Activated naive CD8-positive, alpha-beta T cell treated with anti-CD3 and anti-CD28 coated beads, Interleukin-2, amount 10 ng/mL, durations not matched to agents 7 days and 5 days (primary cell): ENCODE results near the gene AP5Z1. TPM values are rescaled to one million over a fixed set of nuclear protein-coding genes. Genes with fewer than 3 reads are reported as not detected.

Experiments used
- ATAC-seq: fragments of 150-1000 bp; cut with Tn5 transposase; one replicate; pipeline ENCODE4 v1.10.0; 2021; ENCODE audit warnings: low read depth, moderate library complexity
- POLR2A ChIA-PET: fragments of 350-600 bp; sonication (Branson Sonifier 250); formaldehyde crosslinking; loops from one replicate; lab custom pipeline; 2021; ENCODE audit warnings: antibody characterized with exemption; lab: Charles Lee
- DNase-seq: peaks from one replicate; pipeline ENCODE4 v3.0.0; 2021
- H3K27ac Mint-ChIP-seq: one replicate; pipeline ENCODE4 v1.8.0; 2022; ENCODE audit warnings: mild to moderate bottlenecking, mixed read lengths
- H3K27me3 Mint-ChIP-seq: one replicate; pipeline ENCODE4 v1.8.0; 2022; ENCODE audit warnings: mild to moderate bottlenecking, moderate library complexity, mixed read lengths
- H3K36me3 Mint-ChIP-seq: one replicate; pipeline ENCODE4 v1.8.0; 2021; ENCODE audit warnings: mild to moderate bottlenecking, mixed read lengths
- H3K4me1 Mint-ChIP-seq: one replicate; pipeline ENCODE4 v1.8.0; 2021; ENCODE audit warnings: mixed read lengths
- H3K4me3 Mint-ChIP-seq: one replicate; pipeline ENCODE4 v1.8.0; 2022; ENCODE audit warnings: mild to moderate bottlenecking, moderate library complexity, mixed read lengths
- H3K9me3 Mint-ChIP-seq: one replicate; pipeline ENCODE4 v1.8.0; 2021; ENCODE audit warnings: mixed read lengths
- microRNA-seq: library from miRNA; unstranded; fragments of <30 nt; microRNA quantifications from one replicate; pipeline ENCODE4 v1.2.0, GENCODE V29; 2022
- total RNA-seq, 2 experiments: library from RNA; stranded (reverse); gene quantifications; one replicate each; pipeline ENCODE4 v1.2.3, GENCODE V29; 2021

Gene AP5Z1
- total RNA-seq, 2 experiments from 2014 or later: 70.1 to 74.6 TPM

DNA sequence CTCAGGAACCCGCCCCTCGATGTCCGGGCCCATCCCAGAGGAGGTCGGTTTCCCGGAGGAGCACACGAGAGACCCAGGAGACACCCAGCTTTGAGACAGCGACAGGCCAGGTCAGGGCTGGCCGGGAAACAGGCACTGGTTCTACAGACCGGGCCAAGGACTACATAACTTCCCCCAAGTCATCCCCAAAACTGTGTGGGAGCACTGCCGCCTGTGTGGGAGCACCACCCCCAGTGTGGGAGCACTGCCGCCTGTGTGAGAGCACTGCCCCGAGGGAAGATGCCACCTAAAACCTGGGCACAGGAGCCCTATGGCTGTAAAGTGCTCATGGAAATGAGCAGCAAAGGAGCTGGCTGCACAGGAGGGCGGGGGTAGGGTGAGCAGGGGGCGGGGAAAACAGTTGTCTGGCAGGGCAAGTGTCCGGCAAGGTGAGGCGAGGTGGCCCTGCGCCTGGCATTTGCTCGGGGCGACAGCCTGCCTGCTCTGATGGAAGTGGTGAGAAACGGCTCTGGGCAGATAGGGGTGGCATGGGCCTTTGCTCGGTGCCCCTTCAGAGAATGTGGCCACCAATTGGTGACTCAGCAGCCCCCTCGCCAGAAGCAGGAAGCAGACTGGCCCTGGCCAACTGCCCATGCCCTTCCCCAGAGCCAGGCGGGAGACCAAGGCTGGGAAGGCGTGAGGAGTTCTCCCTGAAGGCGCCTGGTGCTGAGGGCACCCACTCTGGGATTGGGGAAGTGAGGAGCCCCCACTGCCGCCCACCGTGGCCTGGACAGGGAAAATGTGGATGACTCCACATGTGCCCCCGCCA is 60.2 kb downstream of the AP5Z1 start:
- Mint-ChIP-seq H3K27ac (no peak overlapping the region), H3K36me3 (no peaks in the 10 kb centered on the region), H3K4me1 (no peaks in the 10 kb centered on the region), H3K9me3 (no peaks in the 10 kb centered on the region), H3K27me3 (no peaks in the 10 kb centered on the region), H3K4me3 (no peak overlapping the region)
- no peak for ATAC-seq
- no peak for DNase-seq
- POLR2A ChIA-PET: no interaction called here

DNA sequence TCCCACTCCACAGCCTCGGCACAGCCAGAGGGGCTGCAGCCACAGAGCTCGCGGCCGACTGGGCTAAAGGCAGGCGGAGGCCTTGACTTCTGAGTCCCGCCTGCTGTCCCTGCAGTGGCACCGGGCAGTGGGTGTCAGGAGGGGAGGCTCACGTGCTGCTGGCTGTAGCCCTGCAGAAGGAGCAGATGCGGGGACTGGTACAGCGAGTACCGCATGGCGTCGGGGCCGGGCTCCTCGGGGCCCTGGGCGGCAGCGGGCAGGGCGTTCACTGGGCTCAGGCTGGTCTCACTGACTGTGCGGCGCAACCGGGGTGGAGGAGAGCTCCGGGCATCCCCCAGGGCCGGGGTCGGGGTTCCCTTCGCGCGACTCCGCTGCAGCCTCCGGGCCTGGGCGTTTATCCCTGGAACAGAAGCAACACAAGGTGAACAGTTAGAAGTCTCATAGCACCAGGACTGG is 60.8 kb downstream of the AP5Z1 start:
- Mint-ChIP-seq H3K4me3 (no peak overlapping the region), H3K9me3 (no peaks in the 10 kb centered on the region), H3K36me3 (no peaks in the 10 kb centered on the region), H3K4me1 (no peaks in the 10 kb centered on the region), H3K27me3 (no peaks in the 10 kb centered on the region), H3K27ac (no peak overlapping the region)
- POLR2A ChIA-PET: no interaction called here
- ATAC-seq (no peak), DNase-seq (no peak)

DNA sequence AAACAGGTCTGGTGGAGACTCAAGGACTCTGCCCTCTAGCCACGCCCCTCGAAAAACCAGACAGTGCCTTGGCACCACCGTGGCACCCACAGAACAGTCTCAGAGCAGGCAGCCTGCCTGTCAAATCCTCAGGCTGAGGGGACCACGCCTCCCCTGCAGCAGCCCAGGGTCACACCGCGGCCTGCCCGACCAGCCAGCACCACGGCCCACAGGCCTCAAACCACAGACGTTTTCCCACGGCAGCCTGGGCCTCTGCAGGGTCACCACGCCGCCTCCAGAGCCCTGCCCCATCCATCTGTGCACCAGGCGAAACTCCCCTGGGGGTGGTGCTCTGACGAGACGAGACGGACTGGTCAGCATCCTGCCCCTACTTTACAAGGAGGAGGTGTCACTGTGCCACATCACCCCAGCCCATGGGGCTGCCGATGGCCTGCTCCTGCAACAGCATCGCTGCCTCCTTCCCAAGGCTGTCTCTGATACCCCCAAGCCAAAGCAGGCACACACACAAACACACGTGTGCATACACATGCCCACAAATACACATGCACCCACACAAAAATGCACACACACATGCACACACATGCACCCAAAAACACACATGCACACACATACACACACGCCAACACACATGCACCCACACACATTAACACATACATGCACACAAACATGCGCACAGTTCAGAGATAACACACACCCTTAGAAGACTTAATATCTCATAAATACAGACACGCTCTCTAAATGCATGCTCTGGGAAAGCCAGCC is 61.8 kb downstream of the AP5Z1 start:
- H3K36me3 Mint-ChIP-seq: no peaks in the 10 kb centered on the region
- no peak overlapping the region for H3K27ac Mint-ChIP-seq
- POLR2A ChIA-PET: no interaction called here

DNA sequence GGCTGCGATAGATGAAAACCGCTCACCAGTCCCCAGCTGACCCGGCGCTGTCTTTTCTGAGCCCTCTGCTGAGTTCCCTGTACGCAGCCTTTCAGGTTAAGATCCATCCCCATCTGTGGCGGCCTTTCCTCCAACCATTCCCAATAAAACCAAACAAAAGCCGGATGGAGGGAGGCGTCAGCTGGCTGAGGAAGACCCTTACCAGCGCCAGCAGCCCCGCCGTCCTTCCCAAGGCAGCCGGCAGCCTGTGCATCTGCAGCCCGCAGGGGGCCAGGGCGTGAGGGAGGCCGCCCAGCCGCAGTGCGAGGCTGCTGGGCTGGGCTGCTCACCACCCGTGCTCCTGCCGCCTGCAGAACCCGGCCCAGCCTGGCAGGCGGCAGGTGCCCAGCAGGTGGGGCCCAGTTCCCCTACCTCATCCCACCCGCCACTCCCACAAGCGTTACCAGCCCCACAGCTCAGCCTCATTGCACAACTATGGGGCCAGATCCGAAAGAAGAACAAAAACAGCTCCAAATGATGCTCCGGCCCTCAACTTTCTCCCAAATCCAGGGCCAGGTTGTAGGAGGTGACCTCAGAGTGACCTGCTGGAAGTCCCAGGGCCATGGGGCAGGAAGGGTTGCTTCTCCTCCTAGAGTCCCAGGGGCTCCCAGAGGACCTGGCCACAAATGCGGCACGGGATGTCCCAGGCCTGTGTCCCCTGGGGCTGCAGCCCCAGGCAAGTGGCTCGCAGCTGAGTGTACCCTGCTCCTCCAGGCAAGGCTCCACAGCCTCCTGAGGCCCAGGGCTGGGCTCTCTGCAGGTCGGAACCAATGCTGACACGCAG is 62.6 kb downstream of the AP5Z1 start:
- Mint-ChIP-seq H3K36me3 (no peaks in the 10 kb centered on the region), H3K27me3 (no peaks in the 10 kb centered on the region), H3K27ac (no peak overlapping the region), H3K4me3 (no peak overlapping the region), H3K9me3 (no peaks in the 10 kb centered on the region), H3K4me1 (no peaks in the 10 kb centered on the region)
- POLR2A ChIA-PET: no interaction called here
- DNase-seq (no peak), ATAC-seq (no peak)

More for the DNA sequence above, 61.8 kb downstream of the AP5Z1 start:
- DNase-seq (no peak), ATAC-seq (no peak)
- Mint-ChIP-seq H3K4me1 (no peaks in the 10 kb centered on the region), H3K27me3 (no peaks in the 10 kb centered on the region), H3K9me3 (no peaks in the 10 kb centered on the region), H3K4me3 (no peak overlapping the region)

DNA sequence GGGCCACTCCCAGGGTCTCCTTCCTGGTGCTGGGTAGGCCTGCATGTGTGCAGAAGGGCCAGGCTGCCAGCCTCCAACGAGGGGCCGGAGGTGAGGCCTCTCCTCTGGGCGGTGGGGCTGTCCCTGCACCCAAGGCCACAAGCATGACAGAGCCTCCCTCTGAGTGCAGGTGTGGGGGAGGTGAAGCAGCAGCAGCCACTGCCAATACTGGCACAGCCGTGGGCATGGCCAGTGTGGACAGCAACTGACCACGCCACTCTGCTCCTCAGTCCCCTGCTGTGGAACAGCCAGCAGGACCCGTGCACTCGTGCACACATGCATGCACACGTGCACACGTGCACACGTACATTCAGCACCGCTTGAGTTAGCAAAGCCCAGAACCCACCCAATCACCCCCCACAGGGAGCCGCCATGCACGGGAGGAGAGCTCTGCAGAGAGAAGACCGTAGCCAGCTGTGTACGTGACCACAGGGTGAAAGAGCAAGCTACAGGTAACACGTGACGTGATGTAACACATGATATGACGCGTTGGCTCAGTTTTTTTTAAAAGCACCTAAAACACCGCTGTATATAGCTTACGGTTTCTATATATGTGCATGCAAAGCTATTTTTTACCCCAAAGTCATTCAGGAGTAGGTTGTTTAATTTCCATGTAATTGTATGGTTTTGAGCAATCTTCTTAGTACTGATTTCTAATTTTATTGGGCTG is 63.4 kb downstream of the AP5Z1 start:
- DNase-seq (no peak), ATAC-seq (no peak)
- no peak overlapping the region for H3K4me3 Mint-ChIP-seq
- POLR2A ChIA-PET: no interaction called here
- no peaks in the 10 kb centered on the region for H3K4me1 Mint-ChIP-seq
- no peaks in the 10 kb centered on the region for H3K9me3 Mint-ChIP-seq
- H3K27ac Mint-ChIP-seq: no peak overlapping the region
- H3K27me3 Mint-ChIP-seq: no peaks in the 10 kb centered on the region
- H3K36me3 Mint-ChIP-seq: no peaks in the 10 kb centered on the region

DNA sequence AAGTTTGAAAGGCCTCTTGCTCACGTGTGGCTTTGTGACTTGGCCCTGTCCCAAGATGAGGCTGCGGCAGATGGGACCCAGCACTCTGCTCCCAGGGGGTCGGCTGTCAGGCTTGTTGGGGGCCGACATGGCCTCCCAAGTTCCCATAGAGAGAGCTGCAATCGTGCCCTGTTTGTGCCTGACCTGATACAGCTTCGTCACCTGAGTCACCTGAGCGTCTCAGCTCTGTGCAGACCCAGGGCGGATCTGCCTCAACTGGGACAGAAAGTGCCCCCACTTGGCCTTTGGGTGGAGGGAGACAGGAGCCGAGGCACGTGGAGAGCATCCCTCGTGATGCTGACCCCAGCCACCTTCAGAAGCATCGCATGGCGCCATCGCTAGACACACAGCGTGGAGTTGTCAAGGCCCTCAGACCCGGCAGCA is 64.7 kb downstream of the AP5Z1 start:
- H3K27ac Mint-ChIP-seq: no peak overlapping the region
- POLR2A ChIA-PET: no interaction called here
- ATAC-seq (no peak), DNase-seq (no peak)
- H3K4me3 Mint-ChIP-seq: no peak overlapping the region
- no peaks in the 10 kb centered on the region for H3K4me1 Mint-ChIP-seq
- no peaks in the 10 kb centered on the region for H3K36me3 Mint-ChIP-seq
- peaks cover 5% of the 10 kb centered on the region for H3K27me3 Mint-ChIP-seq
- no peaks in the 10 kb centered on the region for H3K9me3 Mint-ChIP-seq

Small RNAs within 50 kb of the gene (microRNA-seq; reads per million reads assigned to microRNA genes)
- gene MIR4656: not detected

Other genes with a start within 250 kb of the AP5Z1 start
- gene FOXK1, start 93.3 kb upstream of the AP5Z1 start, total RNA-seq: 10 to 100 TPM; 41.7 to 42.1 TPM
- not detected for gene PAPOLB, start 86.4 kb downstream of the AP5Z1 start, total RNA-seq
- under 1 TPM; 0.17 to 0.28 TPM for gene RADIL, start 108.1 kb downstream of the AP5Z1 start, total RNA-seq
- not detected for gene MMD2, start 183.6 kb downstream of the AP5Z1 start, total RNA-seq